Right cardiac atrium (tissue), 5 donors: Measurements from ENCODE around the gene SH3PXD2B. TPM values are rescaled to one million over a fixed set of nuclear protein-coding genes. Genes with fewer than 3 reads are reported as not detected.
"Not testable (repeated sequence)": the region's sequence is repeated elsewhere in the genome, so short reads cannot be mapped to it uniquely, and the experiment has no call there.

Experiments used
- ATAC-seq, 2 donors: fragments of 200-7000 bp; cut with Tn5 transposase; one replicate each; pipeline versions ENCODE4 v1.8.0 to v1.9.1; 2020; ENCODE audit warnings: moderate library complexity in 2 of 2, mild to moderate bottlenecking in 1 of 2
- DNase-seq, 3 donors: peaks; one replicate each; pipeline ENCODE4 v3.0.0-alpha.2; 2020
- H3K27ac ChIP-seq: one replicate; pipeline ENCODE4 v1.5.1; 2013; ENCODE audit warnings: mild to moderate bottlenecking, low read length, control low read depth, moderate library complexity
- H3K27me3 ChIP-seq: one replicate; pipeline ENCODE4 v1.6.1; 2013; ENCODE audit not compliant: control insufficient read depth, insufficient read depth
- H3K4me1 ChIP-seq: one replicate; pipeline ENCODE4 v1.6.1; 2013; ENCODE audit warnings: low read length; ENCODE audit not compliant: control insufficient read depth, insufficient read depth
- H3K4me3 ChIP-seq: one replicate; pipeline ENCODE4 v1.5.1; 2013; ENCODE audit warnings: low read length, control low read depth
- H3K9me3 ChIP-seq: one replicate; pipeline ENCODE4 v1.6.1; 2013; ENCODE audit warnings: low read length; ENCODE audit not compliant: control insufficient read depth
- WGBS: extraction: QIAGEN DNeasy Blood & Tissue Kit; methylation state at CpG from one replicate; pipeline ENCODE4 v1.1.7; 2013; 5-methylcytosine and 5-hydroxymethylcytosine counted together
- intact Hi-C, 4 donors: fragments of 100-400 bp; cut with DNase I; formaldehyde crosslinking; loops; one replicate each; pipeline versions ENCODE4 v1.11.0 to v1.14.0; 2022 to 2023
- polyA plus RNA-seq: library from polyadenylated mRNA; stranded (reverse); fragments of 200-250 nt; gene quantifications from one replicate; pipeline ENCODE4 v1.2.3, GENCODE V29; 2013
- total RNA-seq, 4 donors: library from RNA; stranded (reverse); fragmentation: NEBNext Ultra II Directional; extraction: Animal tissue kit (Norgen Biotek cat#: 25700); gene quantifications; one replicate each; pipeline ENCODE4 v1.2.1, GENCODE V29; 2021
- donor health status: healthy with polysubstance abuse.
- donor health status: DM: no; HTN: yes; CAD: no.
- donor health status: DM: no; HTN: no; CAD: no.
- donor health status: DM: no; HTN: yes; CAD: no; lungs with severe emphysema.
- donor health status: DM: yes; HTN: yes; CAD: no.

The SH3PXD2B gene
- total and polyA plus RNA-seq, 5 donors: 2.2 to 18.0 (median 8.4) TPM

- WGBS: 93% methylated on average over 3 of the region's 3 CpGs
- no peak for ATAC-seq
- H3K9me3 ChIP-seq: no peaks in the 10 kb centered on the region
- no peak overlapping the region for H3K4me3 ChIP-seq
- no peaks in the 10 kb centered on the region for H3K4me1 ChIP-seq
- H3K27ac ChIP-seq: no peak overlapping the region
- intact Hi-C loops: loop anchor here in 1 of 4 donors (10.0 kb wide), 1 partner anchor 439 kb away; no protein-coding TSS in a partner anchor
- H3K27me3 ChIP-seq: no peaks in the 10 kb centered on the region
- no peak for DNase-seq
These were observed 31.3 kb upstream of the SH3PXD2B start for GRCh38 chr5:172485511-172486202.

GRCh38 chr5:172484664-172485063, 30.3 kb upstream of the SH3PXD2B start:
- intact Hi-C loops: loop anchor here in 1 of 4 donors (10.0 kb wide), 1 partner anchor 440 kb away; no protein-coding TSS in a partner anchor
- H3K4me3 ChIP-seq: no peak overlapping the region
- no peak for DNase-seq
- H3K9me3 ChIP-seq: no peaks in the 10 kb centered on the region
- no peak overlapping the region for H3K27ac ChIP-seq
- no peaks in the 10 kb centered on the region for H3K27me3 ChIP-seq
- WGBS: 94% methylated on average over 9 of the region's 9 CpGs
- no peak for ATAC-seq
- no peaks in the 10 kb centered on the region for H3K4me1 ChIP-seq

- ATAC-seq (no peak), DNase-seq (peak in 1 of 3 donors; percentile 15)
- 89% methylated on average over 15 of the region's 15 CpGs for WGBS
- H3K27ac ChIP-seq: no peak overlapping the region
- intact Hi-C loops: loop anchor here in 1 of 4 donors (10.0 kb wide), 1 partner anchor 442 kb away; no protein-coding TSS in a partner anchor
- no peak overlapping the region for H3K4me3 ChIP-seq
- H3K9me3 ChIP-seq: no peaks in the 10 kb centered on the region
- H3K4me1 ChIP-seq: peaks cover 2% of the 10 kb centered on the region
- H3K27me3 ChIP-seq: no peaks in the 10 kb centered on the region
These were observed 28.1 kb upstream of the SH3PXD2B start for GRCh38 chr5:172482156-172483020.

GRCh38 chr5:172481011-172481800, 26.9 kb upstream of the SH3PXD2B start:
- peaks cover 3% of the 10 kb centered on the region for H3K4me1 ChIP-seq
- H3K9me3 ChIP-seq: no peaks in the 10 kb centered on the region
- no peak for DNase-seq
- 80% methylated on average over 10 of the region's 10 CpGs for WGBS
- ATAC-seq: no peak
- intact Hi-C loops: loop anchor here in 1 of 4 donors (10.0 kb wide), 1 partner anchor 444 kb away; no protein-coding TSS in a partner anchor
- no peak overlapping the region for H3K27ac ChIP-seq
- no peak overlapping the region for H3K4me3 ChIP-seq
- H3K27me3 ChIP-seq: no peaks in the 10 kb centered on the region

- WGBS: 88% methylated on average over 5 of the region's 5 CpGs
- Histone ChIP-seq H3K4me1 (peaks cover 3% of the 10 kb centered on the region), H3K4me3 (no peak overlapping the region), H3K27me3 (no peaks in the 10 kb centered on the region), H3K27ac (peak overlapping the region; percentile 2), H3K9me3 (no peaks in the 10 kb centered on the region)
- intact Hi-C loops: loop anchor here (1.0 to 10.0 kb wide), 4 partner anchors 215 to 445 kb away; no protein-coding TSS in a partner anchor
- DNase-seq: no peak
- no peak for ATAC-seq
These were observed 25.4 kb upstream of the SH3PXD2B start for GRCh38 chr5:172479784-172480115.

GRCh38 chr5:172479034-172479783, 24.9 kb upstream of the SH3PXD2B start:
- no peaks in the 10 kb centered on the region for H3K9me3 ChIP-seq
- peak overlapping the region; percentile 58 for H3K27ac ChIP-seq
- DNase-seq: peak; percentile 91 to 94 (median 92)
- H3K4me1 ChIP-seq: peaks cover 3% of the 10 kb centered on the region
- H3K4me3 ChIP-seq: no peak overlapping the region
- ATAC-seq: peak; percentile 96
- H3K27me3 ChIP-seq: no peaks in the 10 kb centered on the region
- WGBS: 44% methylated on average over 21 of the region's 21 CpGs
- intact Hi-C loops: loop anchor here (1.0 to 2.0 kb wide), 3 partner anchors 216 to 218 kb away; no protein-coding TSS in a partner anchor

GRCh38 chr5:172478695-172479033, 24.3 kb upstream of the SH3PXD2B start:
- WGBS: 46% methylated on average over 3 of the region's 3 CpGs
- not testable (repeated sequence) for DNase-seq, H3K27me3 ChIP-seq, H3K27ac ChIP-seq, ATAC-seq, H3K9me3 ChIP-seq, H3K4me3 ChIP-seq, H3K4me1 ChIP-seq
- intact Hi-C loops: loop anchor here (1.0 to 2.0 kb wide), 3 partner anchors 216 to 219 kb away; no protein-coding TSS in a partner anchor

- no peak for DNase-seq
- intact Hi-C loops: loop anchor here in 3 of 4 donors (2.0 kb wide), 2 partner anchors 217 to 219 kb away; no protein-coding TSS in a partner anchor
- Histone ChIP-seq H3K27ac (no peak overlapping the region), H3K9me3 (no peaks in the 10 kb centered on the region), H3K27me3 (no peaks in the 10 kb centered on the region), H3K4me3 (no peak overlapping the region), H3K4me1 (peaks cover 3% of the 10 kb centered on the region)
- WGBS: 67% methylated on average over 3 of the region's 3 CpGs
- ATAC-seq: no peak
These were observed 23.9 kb upstream of the SH3PXD2B start for GRCh38 chr5:172478256-172478655.

GRCh38 chr5:172477466-172477865, 23.1 kb upstream of the SH3PXD2B start:
- intact Hi-C loops: no loop called here
- no peaks in the 10 kb centered on the region for H3K9me3 ChIP-seq
- H3K27me3 ChIP-seq: no peaks in the 10 kb centered on the region
- ATAC-seq (peak; percentile 29 to 30), DNase-seq (peak in 1 of 3 donors; percentile 29)
- H3K4me1 ChIP-seq: peaks cover 3% of the 10 kb centered on the region
- WGBS: 57% methylated on average over 4 of the region's 4 CpGs
- H3K4me3 ChIP-seq: no peak overlapping the region
- H3K27ac ChIP-seq: no peak overlapping the region

- Histone ChIP-seq H3K4me3 (no peak overlapping the region), H3K27ac (no peak overlapping the region), H3K27me3 (no peaks in the 10 kb centered on the region), H3K9me3 (no peaks in the 10 kb centered on the region), H3K4me1 (peaks cover 3% of the 10 kb centered on the region)
- 72% methylated on average over 7 of the region's 7 CpGs for WGBS
- ATAC-seq (no peak), DNase-seq (no peak)
- intact Hi-C loops: no loop called here
These were observed 20.0 kb upstream of the SH3PXD2B start for GRCh38 chr5:172474293-172474692.
